Glomerular visceral epithelial cell (primary cell): ENCODE results near the gene BPTF.
"Not testable (repeated sequence)": the region's sequence is repeated elsewhere in the genome, so short reads cannot be mapped to it uniquely, and the experiment has no call there.

Source experiments
- DNase-seq: peaks from one replicate; pipeline ENCODE4 v3.0.0-alpha.2; 2016; ENCODE audit errors: extremely low spot score

BPTF gene

GRCh38 chr17:68013385-68013784 lies 188.1 kb downstream of the BPTF start:
- no peak for DNase-seq

- DNase-seq: no peak
Measured at GRCh38 chr17:68015081-68015723, 189.9 kb downstream of the BPTF start.

- no peak for DNase-seq
Measured at GRCh38 chr17:68016838-68017237, 191.5 kb downstream of the BPTF start.

- DNase-seq: not testable (repeated sequence)
Measured at GRCh38 chr17:68018493-68018892, 193.2 kb downstream of the BPTF start.

- no peak for DNase-seq
Measured at GRCh38 chr17:68019336-68019674, 194.0 kb downstream of the BPTF start.

GRCh38 chr17:68019675-68020408 lies 194.5 kb downstream of the BPTF start:
- DNase-seq: peak; percentile 98

- peak; percentile 13 for DNase-seq
Measured at GRCh38 chr17:68020409-68020756, 195.1 kb downstream of the BPTF start.

- DNase-seq: not testable (repeated sequence)
Measured at GRCh38 chr17:68020791-68021190, 195.5 kb downstream of the BPTF start.

- no peak for DNase-seq
Measured at GRCh38 chr17:68021963-68022362, 196.7 kb downstream of the BPTF start.

GRCh38 chr17:68022547-68022946 lies 197.2 kb downstream of the BPTF start:
- DNase-seq: not testable (repeated sequence)

GRCh38 chr17:68029512-68030215 lies 204.4 kb downstream of the BPTF start:
- DNase-seq: no peak
